Measurements from ENCODE around the gene RCCD1.

GRCh38 chr15:90947577-90948357 is 6.9 kb upstream of the RCCD1 start:
- TF ChIP-seq REST (IDR thresholded peaks at IDR 0.05; ENCODE audit: low read depth): no peak
- no peak for TF ChIP-seq CREB1 (IDR thresholded peaks at IDR 0.05; ENCODE audit: low read depth)
- no peak for TF ChIP-seq YY1 (IDR thresholded peaks at IDR 0.05; ENCODE audit: low read depth)
- no peak for TF ChIP-seq EP300 (IDR thresholded peaks at IDR 0.05; ENCODE audit: borderline replicate concordance)
- TF ChIP-seq CEBPB (IDR thresholded peaks at IDR 0.05): no peak
- no peak for TF ChIP-seq ZBTB7A (IDR thresholded peaks at IDR 0.05; ENCODE audit: low read depth)

Data from Ishikawa (cell line).